K562 (cell line): Measurements from ENCODE around the gene SDR39U1. TPM values are rescaled to one million over a fixed set of nuclear protein-coding genes. Genes with fewer than 3 reads are reported as not detected.

Experiments used
- ATAC-seq: fragments of 200-7000 bp; cut with Tn5 transposase; 3 replicates; pipeline ENCODE4 v1.9.1; 2020; ENCODE audit warnings: moderate library complexity
- BruUV-seq: library from RNA; stranded (reverse); fragments of 400-500 nt; replicated peaks from 2 replicates; lab custom pipeline; 2021; lab: Mats Ljungman, UMichigan
- CTCF ChIA-PET: fragments of 300-600 bp; formaldehyde crosslinking; extraction: SDS; loops from one replicate; lab custom pipeline; 2021; ENCODE audit warnings: low intra/inter-chr PET ratio; lab: Yijun Ruan, JAX
- POLR2A ChIA-PET: fragments of 300-600, 350-650 bp; sonication (Branson Sonifier 250); formaldehyde crosslinking; extraction: SDS; loops from one replicate; lab custom pipeline; 2021; ENCODE audit warnings: antibody characterized with exemption, inconsistent platforms; lab: Yijun Ruan, JAX
- DNase-seq, 4 experiments: peaks; one replicate each; pipeline versions ENCODE4 v3.0.0 to v3.0.0-alpha.2; 2011 to 2018; ENCODE audit warnings: low spot score in 3 of 4, mixed read lengths in 3 of 4; ENCODE audit errors: extremely low read depth in 1 of 4
- FAIRE-seq: peaks from 2 replicates; lab custom pipeline; 2011; peaks lifted over from hg19 to GRCh38; lab: Jason Lieb, UNC
- H2AFZ ChIP-seq: 2 replicates; pipeline ENCODE4 v1.6.0; 2011; ENCODE audit warnings: low read depth, low read length, control low read depth, inconsistent platforms
- H3K27ac ChIP-seq: fragments of 200-600 bp; 3 replicates; pipeline ENCODE4 v1.8.0; 2011; ENCODE audit warnings: low read depth, mild to moderate bottlenecking, control low read depth, inconsistent platforms, low read length, moderate library complexity, mixed read lengths; ENCODE audit errors: extremely low read depth
- H3K27me3 ChIP-seq, 2 experiments: fragments of 300-600 bp in 1 of 2; 2 replicates in 1 of 2; 3 replicates in 1 of 2; pipeline versions ENCODE4 v1.6.0 to v1.8.0; 2011; ENCODE audit warnings: inconsistent platforms in 2 of 2, low read length in 2 of 2, mild to moderate bottlenecking in 1 of 2, mixed read lengths in 1 of 2, moderate library complexity in 1 of 2; ENCODE audit not compliant: control insufficient read depth in 2 of 2, insufficient read depth in 2 of 2
- H3K36me3 ChIP-seq: fragments of 300-600 bp; 3 replicates; pipeline ENCODE4 v1.8.0; 2011; ENCODE audit warnings: mild to moderate bottlenecking, low read length, inconsistent platforms; ENCODE audit not compliant: control insufficient read depth, insufficient read depth
- H3K4me1 ChIP-seq, 2 experiments: fragments of 200-600 bp in 1 of 2; replicated peaks in 1 of 2; 2 replicates in 1 of 2; 3 replicates in 1 of 2; pipeline versions ENCODE4 v1.5.1 to v1.8.0; 2011; ENCODE audit warnings: inconsistent platforms in 2 of 2, low read length in 2 of 2, mild to moderate bottlenecking in 1 of 2, mixed read lengths in 1 of 2, moderate library complexity in 1 of 2; ENCODE audit not compliant: control insufficient read depth in 2 of 2, insufficient read depth in 2 of 2
- H3K4me2 ChIP-seq: 2 replicates; pipeline ENCODE4 v1.6.1; 2011; ENCODE audit warnings: low read length, control low read depth, inconsistent platforms, mixed read lengths; ENCODE audit not compliant: insufficient read depth
- H3K4me3 ChIP-seq: fragments of 200-600 bp; sonication (generic), shearing (Covaris generic); 2 replicates; pipeline ENCODE4 v1.5.1; 2016; ENCODE audit warnings: control low read depth, inconsistent platforms
- H3K79me2 ChIP-seq: fragments of 200-600 bp; 3 replicates; pipeline ENCODE4 v1.8.0; 2011; ENCODE audit warnings: low read length, inconsistent platforms; ENCODE audit not compliant: control insufficient read depth, insufficient read depth
- H3K9ac ChIP-seq, 2 experiments: 2 replicates each; pipeline versions ENCODE4 v1.6.0 to v1.6.1; 2011; ENCODE audit warnings: low read depth in 2 of 2, low read length in 2 of 2, control low read depth in 1 of 2, inconsistent platforms in 1 of 2, mild to moderate bottlenecking in 1 of 2, mixed read lengths in 1 of 2; ENCODE audit not compliant: insufficient read depth in 1 of 2
- H3K9me1 ChIP-seq: one replicate; pipeline ENCODE4 v1.6.0; 2011; ENCODE audit warnings: inconsistent platforms, mild to moderate bottlenecking, low read length, moderate library complexity; ENCODE audit not compliant: control insufficient read depth, insufficient read depth
- H3K9me3 ChIP-seq: replicated peaks from 2 replicates; pipeline ENCODE4 v1.5.1; 2011; ENCODE audit warnings: low read depth, low read length, inconsistent platforms; ENCODE audit not compliant: control insufficient read depth, insufficient read depth
- H4K20me1 ChIP-seq: replicated peaks from 2 replicates; pipeline ENCODE4 v1.6.1; 2011; ENCODE audit warnings: low read length, inconsistent platforms, mixed read lengths; ENCODE audit not compliant: control insufficient read depth, insufficient read depth
- CBFB ChIP-seq: sonication (generic); formaldehyde crosslinking; IDR thresholded peaks from 2 replicates; pipeline ENCODE4 v1.4.0; 2020; ENCODE audit warnings: mild to moderate bottlenecking, missing genetic modification reagents
- FOXJ2 ChIP-seq: fragments of 200-800 bp; sonication (Bioruptor generic); IDR thresholded peaks from 2 replicates; pipeline ENCODE4 v1.6.1; 2016; ENCODE audit warnings: missing genetic modification characterization, missing compliant biosample characterization
- MTA1 ChIP-seq: fragments of 450-650 bp; IDR thresholded peaks from 2 replicates; pipeline ENCODE4 v1.6.1; 2017; ENCODE audit warnings: borderline replicate concordance
- TBL1XR1 ChIP-seq, 2 experiments: IDR thresholded peaks; 2 replicates each; pipeline ENCODE4 v1.6.1; 2012; ENCODE audit warnings: improper control_type of control experiment in 2 of 2, low read length in 2 of 2, mild to moderate bottlenecking in 1 of 2
- TFAP4 ChIP-seq: sonication (generic); formaldehyde crosslinking; IDR thresholded peaks from 2 replicates; pipeline ENCODE4 v1.8.0; 2022; ENCODE audit warnings: missing genetic modification reagents, mild to moderate bottlenecking, moderate library complexity, borderline replicate concordance
- XRCC4 ChIP-seq: IDR thresholded peaks from one replicate; pipeline ENCODE4 v1.6.1; 2011; ENCODE audit not compliant: insufficient read depth, insufficient read length; ENCODE audit errors: extremely low read depth
- ZNF280B ChIP-seq: fragments of 250-450 bp; sonication (Bioruptor Pico); IDR thresholded peaks from 2 replicates; pipeline ENCODE4 v1.5.1; 2021; ENCODE audit warnings: mild to moderate bottlenecking
- WGBS: fragments of 100-300 bp; shearing (Covaris generic); methylation state at CpG from one replicate; pipeline ENCODE4 v1.1.6; 2016; ENCODE audit warnings: low coverage, mixed read lengths; ENCODE audit not compliant: insufficient coverage; ENCODE audit errors: missing lambda C conversion rate; 5-methylcytosine and 5-hydroxymethylcytosine counted together
- in situ Hi-C: fragments of 300-500 bp; cut with MboI; formaldehyde crosslinking; loops from 4 replicates; pipeline ENCODE4 v1.15.0; 2018; ENCODE audit warnings: inconsistent platforms, mixed read lengths
- intact Hi-C: fragments of 100-400 bp; cut with micrococcal nuclease; formaldehyde crosslinking; loops from 2 replicates; pipeline ENCODE4 v1.14.2; 2022
- polyA plus RNA-seq, 8 experiments: library from polyadenylated mRNA; depleted of rRNA in 4 of 8; stranded (reverse) in 5 of 8; unstranded in 3 of 8; fragments of >200 nt; fragmentation: Nextera tagmentation in 2 of 8; fragmentation: Illumina TruSeq in 1 of 8; extraction: Ambion mirVana in 2 of 8; extraction: Trizol in 1 of 8; gene quantifications; 2 replicates each; pipeline versions ENCODE4 v1.2.1 to v1.2.3, GENCODE V29; 2011 to 2014; ENCODE audit warnings: inconsistent platforms in 1 of 8, missing spikeins in 1 of 8
- total RNA-seq, 7 experiments: library from RNA; depleted of rRNA in 6 of 7; stranded (reverse); fragments of >200 nt in 6 of 7; fragmentation: Illumina TruSeq in 2 of 7; extraction: Trizol in 2 of 7; gene quantifications; 2 replicates each; pipeline versions ENCODE4 v1.2.1 to v1.2.3, GENCODE V29; 2011 to 2021; ENCODE audit warnings: low replicate concordance in 1 of 7

The SDR39U1 gene
- total and polyA plus RNA-seq, 9 of the 15 experiments (the other 6 are each of a cell fraction or from before 2014, with no cell fraction given) = 10.4 to 56.1 (median 19.8) TPM

- ATAC-seq (no peak), DNase-seq (no peak), FAIRE-seq (peak; percentile 70)
- Histone ChIP-seq H3K27ac (no peak overlapping the region), H3K9ac (peak overlapping the region in 1 of 2 experiments; percentile 79; a peak in 3 of 4 replicates), H3K4me3 (no peak overlapping the region), H3K9me3 (no peaks in the 10 kb centered on the region; the same call in 1 of the 2 replicates), H3K4me2 (no peak overlapping the region; the same call in 1 of the 2 replicates), H3K4me1 (peaks cover 48 to 52% of the 10 kb centered on the region in 2 experiments), H2AFZ (no peak overlapping the region), H3K9me1 (peaks cover 3% of the 10 kb centered on the region), H4K20me1 (peaks cover 2% of the 10 kb centered on the region; the same call in 1 of the 2 replicates), H3K27me3 (no peaks in the 10 kb centered on the region), H3K36me3 (no peaks in the 10 kb centered on the region; the same call in 2 of the 3 replicates), H3K79me2 (peaks cover 12% of the 10 kb centered on the region)
- ChIA-PET POLR2A (interaction anchor here (0.7 to 1.3 kb wide), 3 partner anchors 10 to 233 kb away, joined by 3 read pairs; no protein-coding TSS in a partner anchor), CTCF (interaction anchor here (0.6 kb wide), 1 partner anchor 313 kb away, joined by 3 read pairs; no protein-coding TSS in a partner anchor)
- intact Hi-C loops = no loop called here
- TF ChIP-seq FOXJ2 (tag) = no peak
- BruUV-seq = no TSS peak
- WGBS = 77% methylated on average over 5 of the region's 8 CpGs
- in situ Hi-C loops = no loop called here
These were observed 15.6 kb downstream of the SDR39U1 start for GRCh38 chr14:24426912-24427536.

GRCh38 chr14:24426150-24426911 lies 16.2 kb downstream of the SDR39U1 start:
- H3K9ac ChIP-seq = peak overlapping the region in 1 of 2 experiments; percentile 38; a peak in 1 of 4 replicates
- H3K9me3 ChIP-seq = no peaks in the 10 kb centered on the region; the same call in 1 of the 2 replicates
- H3K79me2 ChIP-seq = peaks cover 12% of the 10 kb centered on the region
- DNase-seq (no peak), FAIRE-seq (peak; percentile 6), ATAC-seq (no peak)
- ChIA-PET CTCF (no interaction called here), POLR2A (interaction anchor here (0.7 to 0.8 kb wide), 2 partner anchors 16 to 232 kb away, joined by 3 read pairs; no protein-coding TSS in a partner anchor)
- in situ Hi-C loops (no loop called here), intact Hi-C loops (no loop called here)
- peak overlapping the region; percentile 46; the same call in 1 of the 2 replicates for H3K4me2 ChIP-seq
- no peak overlapping the region for H3K4me3 ChIP-seq
- WGBS = 0% methylated on average over 1 of the region's 2 CpGs
- H3K36me3 ChIP-seq = no peaks in the 10 kb centered on the region
- H4K20me1 ChIP-seq = no peaks in the 10 kb centered on the region
- H3K27ac ChIP-seq = no peak overlapping the region; the same call in 2 of the 3 replicates
- no peak overlapping the region for H2AFZ ChIP-seq
- no TSS peak for BruUV-seq
- H3K4me1 ChIP-seq = peaks cover 41 to 49% of the 10 kb centered on the region in 2 experiments
- peaks cover 3% of the 10 kb centered on the region for H3K9me1 ChIP-seq
- no peaks in the 10 kb centered on the region for H3K27me3 ChIP-seq
- TF ChIP-seq TFAP4 (CRISPR knock-in tag) = no peak
- no peak for TF ChIP-seq ZNF280B
- no peak for TF ChIP-seq CBFB (CRISPR knock-in tag)
- TF ChIP-seq MTA1 = no peak
- no peak for TF ChIP-seq TBL1XR1 (IDR thresholded peaks at IDR 0.05; ENCODE audit: low read length in 2 of 2)
- TF ChIP-seq XRCC4 = no peak
